Keratinocyte (primary cell): ENCODE measurements around the gene SAFB2.

Experiments
- CTCF ChIP-seq, 3 experiments: IDR thresholded peaks in 1 of 3; conservative IDR thresholded peaks in 1 of 3; optimal IDR thresholded peaks in 1 of 3; 2 replicates in 2 of 3; 3 replicates in 1 of 3; pipeline versions ENCODE3 to v1.5.1; 2011; ENCODE audit warnings: low read length in 3 of 3, mild to moderate bottlenecking in 3 of 3, moderate library complexity in 2 of 3, control low read depth in 1 of 3, inconsistent platforms in 1 of 3; ENCODE audit not compliant: insufficient read depth in 2 of 3; ENCODE audit errors: extremely low read depth in 1 of 3
- EZH2 ChIP-seq: IDR thresholded peaks from one replicate; pipeline ENCODE4 v1.6.1; 2012; ENCODE audit warnings: inconsistent platforms, mild to moderate bottlenecking, low read length, moderate library complexity

GRCh38 chr19:5588441-5588840 is 34.1 kb downstream of the SAFB2 start:
- no peak for TF ChIP-seq CTCF (optimal IDR thresholded peaks at IDR 0.05 in 1 of 3, IDR thresholded peaks at IDR 0.05 in 1 of 3, conservative IDR thresholded peaks at IDR 0.05 in 1 of 3; ENCODE audit: extremely low read depth in 1 of 3, insufficient read depth in 2 of 3, low read length in 3 of 3)
- no peak for TF ChIP-seq EZH2
